Measurements from ENCODE around the gene METTL22.

Gene METTL22

GRCh38 chr16:8632675-8633182 is 11.2 kb downstream of the METTL22 start:
- TF ChIP-seq CTCF (conservative IDR thresholded peaks at IDR 0.05; ENCODE audit: low read depth, low read length), result no peak
- no peak overlapping the region for H3K4me3 ChIP-seq (ENCODE audit: low read length)
- no peak for DNase-seq (ENCODE audit: low read depth)

- TF ChIP-seq CTCF (conservative IDR thresholded peaks at IDR 0.05; ENCODE audit: low read depth, low read length), result peak; percentile 86
- no peak overlapping the region for H3K4me3 ChIP-seq (ENCODE audit: low read length)
- DNase-seq (ENCODE audit: low read depth), result no peak
Observed at GRCh38 chr16:8634991-8635736, 13.7 kb downstream of the METTL22 start.

- no peak for TF ChIP-seq CTCF (conservative IDR thresholded peaks at IDR 0.05; ENCODE audit: low read depth, low read length)
- H3K4me3 ChIP-seq (ENCODE audit: low read length), result no peak overlapping the region
Observed at GRCh38 chr16:8639694-8640093, 18.2 kb downstream of the METTL22 start.

GRCh38 chr16:8641671-8642070 is 20.2 kb downstream of the METTL22 start:
- no peak for TF ChIP-seq CTCF (conservative IDR thresholded peaks at IDR 0.05; ENCODE audit: low read depth, low read length)
- no peak for DNase-seq (ENCODE audit: low read depth)
- H3K4me3 ChIP-seq (ENCODE audit: low read length), result no peak overlapping the region

More at GRCh38 chr16:8639694-8640093, 18.2 kb downstream of the METTL22 start:
- no peak for DNase-seq (ENCODE audit: low read depth)

GRCh38 chr16:8642146-8642545 is 20.6 kb downstream of the METTL22 start:
- H3K4me3 ChIP-seq (ENCODE audit: low read length), result no peak overlapping the region
- TF ChIP-seq CTCF (conservative IDR thresholded peaks at IDR 0.05; ENCODE audit: low read depth, low read length), result no peak
- DNase-seq (ENCODE audit: low read depth), result no peak

GRCh38 chr16:8644211-8645140 is 23.0 kb downstream of the METTL22 start:
- H3K4me3 ChIP-seq (ENCODE audit: low read length), result no peak overlapping the region
- TF ChIP-seq CTCF (conservative IDR thresholded peaks at IDR 0.05; ENCODE audit: low read depth, low read length), result no peak
- no peak for DNase-seq (ENCODE audit: low read depth)
